Raji (cell line): ENCODE results near the gene DKK3.

Source experiments
- POLR2A ChIP-seq: IDR thresholded peaks from 2 replicates; pipeline ENCODE4 v1.6.1; 2011; ENCODE audit warnings: low read depth, low read length, control low read depth; ENCODE audit not compliant: insufficient read depth

The DKK3 gene

GRCh38 chr11:12007769-12008737, at the start of gene DKK3:
DKK3 (minus strand) TSS chr11:12008626; CDS start chr11:12008582, 44 bp downstream.
- no peak for TF ChIP-seq POLR2A

GRCh38 chr11:12057299-12057980, 49.0 kb upstream of the DKK3 start:
- TF ChIP-seq POLR2A: no peak

- no peak for TF ChIP-seq POLR2A
Observed at GRCh38 chr11:12056119-12056518, 47.7 kb upstream of the DKK3 start.

- TF ChIP-seq POLR2A: no peak
Observed at GRCh38 chr11:12053606-12054361, 45.4 kb upstream of the DKK3 start.

GRCh38 chr11:12052676-12053605, 44.5 kb upstream of the DKK3 start:
- no peak for TF ChIP-seq POLR2A

- no peak for TF ChIP-seq POLR2A
Observed at GRCh38 chr11:12051287-12051662, 42.8 kb upstream of the DKK3 start.

- no peak for TF ChIP-seq POLR2A
Observed at GRCh38 chr11:12050470-12051286, 42.3 kb upstream of the DKK3 start.

- TF ChIP-seq POLR2A: no peak
Observed at GRCh38 chr11:12048936-12049790, 40.7 kb upstream of the DKK3 start.

GRCh38 chr11:12046636-12047236, 38.3 kb upstream of the DKK3 start:
- no peak for TF ChIP-seq POLR2A

GRCh38 chr11:12045914-12046635, 37.6 kb upstream of the DKK3 start:
- no peak for TF ChIP-seq POLR2A

- TF ChIP-seq POLR2A: no peak
Observed at GRCh38 chr11:12044799-12045198, 36.4 kb upstream of the DKK3 start.
